NCI-H2196 treated with DMSO at 0.1 percent for 48 hours (cell line): Measurements from ENCODE around the gene SRGN.
"Not testable (repeated sequence)": the region's sequence is repeated elsewhere in the genome, so short reads cannot be mapped to it uniquely, and the experiment has no call there.

Source experiments
- DNase-seq: peaks from one replicate; lab custom pipeline; 2025; ENCODE audit not compliant: unreplicated experiment; lab: John Stamatoyannopoulos, UW

Gene SRGN

DNA sequence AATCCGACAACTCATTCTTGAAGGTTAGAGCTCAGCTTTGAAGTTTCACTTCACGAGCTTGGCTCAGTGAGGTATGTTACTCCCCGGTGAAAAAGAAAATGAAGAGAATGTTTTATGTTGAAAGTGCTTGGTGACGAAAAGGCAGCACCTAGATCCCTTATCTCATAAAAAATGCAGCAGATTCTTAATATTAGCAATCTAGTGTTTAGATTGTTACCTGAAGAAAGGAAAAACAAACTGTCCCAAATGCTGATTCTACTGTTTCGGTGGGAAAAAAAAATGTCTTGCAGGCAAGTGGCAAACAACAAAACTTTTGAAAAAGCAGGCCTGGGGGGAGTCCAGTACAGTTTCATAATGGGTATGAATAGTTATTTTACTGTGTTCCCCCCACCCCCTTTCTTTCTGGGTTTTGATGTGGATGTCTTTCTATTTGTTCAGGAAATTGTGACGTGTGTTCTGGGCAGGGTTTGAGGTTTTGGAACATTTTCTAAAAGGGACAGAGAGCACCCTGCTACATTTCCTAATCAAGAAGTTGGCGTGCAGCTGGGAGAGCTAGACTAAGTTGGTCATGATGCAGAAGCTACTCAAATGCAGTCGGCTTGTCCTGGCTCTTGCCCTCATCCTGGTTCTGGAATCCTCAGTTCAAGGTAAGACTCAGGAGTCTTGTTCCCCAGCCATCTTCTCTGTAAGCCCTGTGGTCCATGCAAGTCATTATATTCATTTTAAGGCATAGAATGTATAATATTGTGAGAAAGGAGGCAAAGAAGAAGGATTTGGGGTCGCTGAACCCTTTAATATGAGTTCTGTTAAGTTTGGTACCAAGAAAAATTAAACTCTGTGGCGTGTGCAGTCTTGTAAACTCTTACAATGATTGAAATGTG, at the start of gene SRGN:
Gene SRGN, plus strand, starts transcription at position 514 of the 881 bp plus-strand sequence. Its CDS starts 55 bp downstream, at position 569.
- no peak for DNase-seq

- not testable (repeated sequence) for DNase-seq
These were observed 47.0 kb upstream of the SRGN start for GRCh38 chr10:69040904-69041303.

DNA sequence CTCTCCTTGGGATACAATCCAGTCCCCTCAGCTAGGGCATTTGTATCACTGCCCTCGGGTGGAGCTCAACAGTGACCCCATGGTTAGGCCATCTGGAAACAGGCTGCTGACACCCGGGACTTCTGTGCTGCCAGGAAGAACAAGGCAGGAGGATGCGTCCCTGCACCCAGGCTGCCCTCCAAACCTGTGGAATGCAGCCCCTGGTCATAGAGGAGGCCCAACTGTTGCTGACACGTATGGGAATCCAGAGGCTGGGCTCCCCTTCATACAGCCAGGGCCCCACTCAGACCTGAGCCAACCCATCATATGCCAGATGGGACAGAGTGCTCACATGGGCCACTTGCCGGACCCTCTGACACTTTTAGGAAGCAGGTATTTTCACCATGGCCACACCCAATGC, 45.5 kb upstream of the SRGN start:
- no peak for DNase-seq

DNA sequence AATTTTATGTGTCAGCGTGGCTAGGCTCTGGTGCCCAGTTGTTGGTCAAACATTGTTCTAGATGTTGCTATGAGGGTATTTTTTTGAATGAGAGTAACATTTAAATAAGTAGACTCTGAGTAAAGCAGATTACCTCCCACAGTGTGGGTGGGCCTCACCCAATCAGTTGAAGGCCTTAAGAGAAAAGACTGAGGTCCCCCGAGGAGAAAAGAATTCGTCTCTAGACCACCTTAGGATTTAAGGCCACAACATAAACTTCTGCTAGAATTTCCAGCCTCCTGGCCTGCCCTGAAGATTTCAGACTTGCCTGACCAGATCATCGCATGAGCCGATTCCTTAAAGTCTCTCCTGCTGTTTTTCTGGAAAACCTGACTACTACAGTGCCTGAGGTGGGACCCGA, 45.1 kb upstream of the SRGN start:
- no peak for DNase-seq

GRCh38 chr10:69043931-69044531, 43.9 kb upstream of the SRGN start:
- DNase-seq = no peak

DNA sequence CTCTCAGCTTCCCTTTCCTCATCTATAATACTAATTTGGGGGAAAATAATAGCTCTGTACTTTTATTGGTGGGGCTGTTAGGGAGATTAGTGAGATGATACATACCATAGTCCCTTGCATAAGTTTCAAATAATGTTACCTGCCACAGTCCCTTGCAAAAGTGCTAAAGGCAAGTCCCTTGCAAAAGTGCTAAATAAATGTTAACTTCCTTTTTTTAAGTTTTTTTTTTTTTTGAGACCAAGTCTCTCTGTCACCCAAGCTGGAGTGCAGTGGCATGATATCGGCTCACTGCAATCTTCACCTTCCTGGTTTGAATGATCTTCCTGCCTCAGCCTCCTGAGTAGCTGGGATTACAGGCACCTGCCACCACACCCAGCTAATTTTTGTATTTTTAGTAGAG, 43.4 kb upstream of the SRGN start:
- no peak for DNase-seq

DNA sequence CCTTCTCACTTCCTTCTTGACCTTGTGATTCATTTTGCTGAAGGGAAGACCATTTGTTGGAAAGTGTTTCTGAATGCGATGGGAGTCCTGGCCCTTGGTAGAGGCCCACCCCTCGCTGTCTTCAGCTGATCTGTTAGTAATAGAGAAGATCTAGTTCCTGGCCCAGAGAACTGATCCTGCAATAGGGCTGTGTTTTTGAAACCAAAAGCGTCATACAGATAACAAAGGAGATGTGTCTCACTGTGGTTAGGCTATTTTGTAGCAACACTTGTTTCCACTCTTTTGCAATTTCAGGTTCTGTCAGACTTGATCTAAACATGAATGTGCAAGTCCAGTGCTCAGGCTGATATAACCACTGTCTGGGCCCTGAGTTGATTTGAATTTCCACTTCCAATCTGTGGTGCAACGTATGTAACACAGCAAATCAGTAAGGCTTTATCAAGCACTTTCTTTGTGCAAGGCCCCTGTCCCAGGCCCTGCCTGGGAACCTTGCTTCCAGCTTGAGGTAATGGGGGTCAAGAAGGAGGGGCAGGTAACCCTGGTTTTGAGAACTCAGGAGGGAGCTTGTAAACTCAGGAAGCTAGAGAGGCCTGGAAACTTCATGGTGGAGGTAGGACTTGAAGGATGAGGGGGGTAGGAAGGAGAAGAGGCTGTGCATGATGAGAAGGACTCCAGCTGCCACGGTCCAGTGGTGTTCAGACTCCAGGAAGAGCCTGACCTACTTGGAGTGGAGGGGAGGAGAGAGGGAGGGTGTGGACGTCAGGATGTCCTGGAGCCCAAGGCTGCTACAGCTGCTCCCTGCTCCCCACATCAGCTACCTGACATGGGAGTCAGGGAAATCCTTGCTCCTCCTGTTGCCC, 42.2 kb upstream of the SRGN start:
- DNase-seq = no peak

DNA sequence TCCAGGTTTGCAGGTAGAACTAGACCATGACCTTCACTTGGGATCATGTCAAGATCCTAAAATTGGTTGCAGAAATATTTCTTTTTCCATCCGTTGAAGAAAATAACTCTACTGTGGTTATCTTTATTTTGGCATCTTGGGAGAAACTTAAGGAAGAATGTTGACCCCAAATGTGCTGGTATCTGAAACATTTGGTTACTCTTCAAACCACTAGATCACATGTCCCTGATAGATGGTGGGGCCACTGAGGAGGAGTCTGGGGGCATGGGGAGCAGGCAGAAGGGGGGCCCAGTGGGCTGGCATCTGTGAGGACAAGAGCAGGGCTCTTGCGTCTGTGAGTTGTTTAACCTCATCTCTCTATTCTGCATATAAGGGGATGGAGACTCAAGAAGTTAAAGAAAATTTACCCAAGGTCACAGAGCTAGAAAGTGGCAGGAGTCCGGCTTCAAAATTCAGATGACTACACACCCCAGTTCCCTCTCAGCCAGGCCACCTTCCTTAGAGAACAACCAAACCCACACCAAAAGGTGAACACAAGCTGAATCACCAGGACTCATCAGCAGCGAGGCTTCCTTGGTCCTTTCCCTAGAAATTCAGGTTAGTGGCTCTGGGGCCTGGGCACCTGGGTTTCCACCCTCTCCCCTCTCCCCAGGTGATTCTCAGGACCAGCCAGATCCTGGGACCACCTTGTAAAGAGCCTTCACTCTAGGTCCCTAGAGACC, 40.6 kb upstream of the SRGN start:
- DNase-seq = no peak

GRCh38 chr10:69048103-69048502, 39.8 kb upstream of the SRGN start:
- DNase-seq = no peak

DNA sequence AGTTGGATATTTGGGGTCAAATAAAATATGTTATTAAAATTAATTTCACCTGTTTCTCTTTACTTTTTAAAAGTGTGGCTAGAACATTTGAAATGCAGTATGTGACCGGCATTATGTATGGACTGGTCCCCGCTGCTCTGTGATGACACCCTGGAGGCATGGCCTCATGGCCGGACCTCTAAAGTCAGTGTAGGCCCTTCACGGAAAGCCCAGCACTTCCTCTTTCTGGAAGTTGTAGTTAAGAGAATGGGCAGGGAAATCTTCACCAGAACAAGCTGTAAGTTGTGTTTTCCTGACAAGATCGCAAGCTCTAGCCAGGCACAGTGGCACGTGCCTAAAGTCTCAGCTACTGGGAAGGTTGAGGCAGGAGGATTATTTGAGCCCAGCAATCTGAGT, 38.3 kb upstream of the SRGN start:
- no peak for DNase-seq

- no peak for DNase-seq
These were observed 36.6 kb upstream of the SRGN start for GRCh38 chr10:69051303-69051702.

DNA sequence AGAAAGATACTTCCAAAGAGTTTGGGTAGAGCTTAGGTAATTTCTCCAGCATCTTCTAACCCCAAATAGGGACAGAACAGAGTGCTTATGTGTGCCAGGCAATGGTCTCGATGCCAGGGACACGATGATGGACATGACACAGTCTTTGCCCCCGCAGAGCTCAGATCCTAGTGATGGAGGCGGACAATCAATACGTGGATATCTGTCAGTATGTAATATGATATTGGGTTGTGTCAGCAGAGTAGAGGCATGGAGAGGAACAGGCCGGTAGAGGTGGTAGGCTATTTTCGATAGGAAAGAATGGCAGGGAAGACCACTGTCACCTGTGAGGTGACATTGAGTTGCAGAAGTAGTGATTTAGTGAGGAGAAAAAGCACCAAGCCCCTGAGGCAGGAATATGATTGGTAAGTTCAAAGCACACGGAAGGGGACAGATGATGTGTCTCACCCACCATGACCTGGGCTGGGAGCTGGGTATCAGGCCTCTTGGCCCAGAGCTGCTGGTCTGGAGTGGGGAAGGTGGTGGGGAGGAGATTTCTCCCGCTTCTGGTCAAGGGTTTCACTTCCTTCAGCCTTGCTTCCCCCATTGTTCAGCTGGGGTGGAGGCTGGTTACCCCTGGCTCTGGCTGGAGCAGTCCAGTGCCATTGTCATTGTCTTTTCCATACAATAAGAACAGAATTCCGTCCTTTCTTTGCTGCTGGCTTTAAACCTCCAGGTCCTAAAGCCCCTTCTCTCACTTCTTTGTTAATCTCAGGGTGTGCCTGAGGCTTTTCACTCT, 36.0 kb upstream of the SRGN start:
- no peak for DNase-seq

- DNase-seq = no peak
These were observed 35.2 kb upstream of the SRGN start for GRCh38 chr10:69052736-69053135.

DNA sequence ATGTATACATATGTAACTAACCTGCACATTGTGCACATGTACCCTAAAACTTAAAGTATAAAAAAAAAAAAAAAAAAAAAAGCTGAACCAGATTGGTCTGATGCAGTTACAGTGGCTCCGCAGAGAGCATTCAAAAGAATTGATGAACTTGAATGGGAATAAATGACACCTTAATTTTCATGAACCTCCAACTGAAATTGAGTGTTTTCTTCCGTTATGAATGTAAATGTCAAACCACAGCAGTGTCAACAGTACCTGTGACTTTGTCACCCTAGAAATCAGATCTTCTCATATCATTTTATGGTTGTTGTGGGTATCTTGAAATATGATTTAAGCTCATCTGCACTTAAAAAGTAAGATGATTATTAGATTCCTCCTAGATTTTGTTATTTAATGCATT, 32.7 kb upstream of the SRGN start:
- DNase-seq = no peak

DNA sequence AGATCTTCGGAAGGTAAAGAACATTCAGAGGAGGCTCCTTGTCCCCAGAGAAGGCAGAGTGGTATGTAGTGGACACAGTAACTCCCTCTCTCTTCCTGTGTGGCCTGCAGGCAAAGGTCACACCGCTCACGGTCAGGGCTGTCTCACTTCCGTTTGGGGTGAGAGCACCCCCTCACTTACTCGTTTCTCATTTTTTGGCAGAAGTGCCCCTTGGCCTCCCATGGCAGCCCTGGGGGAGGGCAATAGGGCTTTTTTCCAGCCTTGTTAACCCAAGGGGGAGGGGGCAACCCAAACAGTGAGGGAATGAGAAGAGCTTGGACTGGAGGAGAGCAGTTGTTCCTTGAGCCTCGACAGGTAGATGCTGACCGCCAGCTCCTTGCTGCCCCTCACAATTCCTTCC, 31.8 kb upstream of the SRGN start:
- no peak for DNase-seq

DNA sequence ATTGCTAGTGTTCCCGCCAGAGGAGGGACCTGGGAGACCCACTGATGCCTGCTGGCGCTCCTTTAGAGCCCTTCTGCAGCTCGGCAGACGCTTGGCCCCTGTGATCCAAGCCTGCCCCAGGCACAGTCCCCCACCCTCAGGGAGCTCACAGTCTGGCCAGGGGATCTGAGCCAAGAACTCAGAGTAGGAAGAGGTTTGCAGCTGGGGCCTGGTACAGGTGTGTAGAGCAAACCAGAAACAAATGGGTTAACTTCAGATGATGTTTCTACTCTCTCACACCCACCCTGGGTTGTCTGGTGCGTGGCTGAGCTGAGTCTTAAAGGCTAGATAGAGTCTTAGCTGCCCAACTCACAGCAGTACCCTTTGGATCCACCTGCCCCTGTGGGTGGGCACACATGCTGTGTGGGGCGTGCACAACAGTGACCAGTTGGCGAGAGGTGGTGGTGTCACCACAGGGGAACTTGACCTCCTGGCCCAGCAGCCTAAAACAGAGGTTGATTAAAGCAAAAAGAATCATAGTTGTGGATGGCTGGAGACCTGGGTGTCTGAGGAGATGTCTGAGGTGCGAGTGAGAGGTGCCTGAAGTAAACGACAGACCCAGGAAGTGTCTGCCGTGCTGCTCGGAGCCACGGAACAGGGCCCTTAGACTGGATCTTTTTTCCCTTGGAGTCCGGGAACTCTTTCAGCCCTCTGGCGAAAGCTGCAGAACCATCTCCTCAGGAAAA, 31.2 kb upstream of the SRGN start:
- no peak for DNase-seq

GRCh38 chr10:69057261-69057950, 30.5 kb upstream of the SRGN start:
- no peak for DNase-seq

DNA sequence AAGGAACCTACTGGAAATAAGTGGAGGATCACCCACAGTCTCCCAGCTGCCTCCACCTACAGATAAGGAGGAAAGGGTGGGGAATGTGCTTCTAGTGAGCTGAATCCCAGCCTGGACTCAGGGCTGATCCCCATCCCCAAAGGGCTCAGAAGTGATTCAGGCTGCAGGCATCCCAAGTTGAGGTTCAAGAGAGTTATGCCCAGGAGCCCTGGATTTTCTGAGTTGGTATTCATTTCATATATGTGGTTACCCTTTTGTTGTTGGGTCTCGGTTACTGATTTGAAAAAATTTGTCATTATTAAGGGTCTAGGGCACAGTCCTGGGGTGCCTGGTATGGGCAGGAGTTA, 30.0 kb upstream of the SRGN start:
- no peak for DNase-seq

DNA sequence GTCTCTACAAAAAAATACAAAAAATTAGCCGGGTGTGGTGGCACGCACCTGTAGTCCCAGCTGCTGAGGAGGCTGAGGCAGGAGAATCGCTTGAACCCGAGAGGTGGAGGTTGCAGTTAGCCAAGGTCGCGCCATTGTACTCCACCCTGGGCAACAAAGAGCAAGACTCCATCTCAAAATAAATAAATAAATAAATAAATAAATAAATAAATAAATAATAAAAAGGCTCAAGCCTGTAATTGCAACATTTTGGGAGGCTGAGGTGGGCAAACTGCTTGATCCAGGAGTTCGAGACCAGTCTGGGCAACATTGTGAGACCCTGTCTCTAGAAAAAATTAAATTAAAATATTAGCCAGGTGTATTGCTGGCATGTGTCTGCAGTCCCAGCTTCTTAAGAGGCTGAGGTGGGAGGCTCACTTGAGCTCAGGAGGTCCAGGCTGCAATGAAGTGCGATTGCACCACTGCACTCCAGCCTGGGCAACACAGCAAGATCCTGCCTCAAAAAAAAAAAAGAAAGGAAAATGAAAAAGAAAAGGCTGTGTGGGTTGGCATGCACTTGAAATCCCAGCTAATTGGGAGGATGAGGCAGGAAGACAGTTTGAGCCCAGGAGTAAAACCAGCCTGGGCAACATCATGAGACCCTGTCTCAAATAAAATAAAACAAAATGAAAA, 27.6 kb upstream of the SRGN start:
- no peak for DNase-seq
